HG02610 (cell line): ENCODE results near the gene FGF3.
"Not testable (repeated sequence)": the region's sequence is repeated elsewhere in the genome, so short reads cannot be mapped to it uniquely, and the experiment has no call there.

Source experiments
- ATAC-seq: cut with Tn5 transposase; IDR thresholded peaks from one replicate; pipeline ENCODE4 v1.9.1; 2021; ENCODE audit warnings: mild to moderate bottlenecking, moderate library complexity; ENCODE audit not compliant: unreplicated experiment

FGF3 gene

DNA sequence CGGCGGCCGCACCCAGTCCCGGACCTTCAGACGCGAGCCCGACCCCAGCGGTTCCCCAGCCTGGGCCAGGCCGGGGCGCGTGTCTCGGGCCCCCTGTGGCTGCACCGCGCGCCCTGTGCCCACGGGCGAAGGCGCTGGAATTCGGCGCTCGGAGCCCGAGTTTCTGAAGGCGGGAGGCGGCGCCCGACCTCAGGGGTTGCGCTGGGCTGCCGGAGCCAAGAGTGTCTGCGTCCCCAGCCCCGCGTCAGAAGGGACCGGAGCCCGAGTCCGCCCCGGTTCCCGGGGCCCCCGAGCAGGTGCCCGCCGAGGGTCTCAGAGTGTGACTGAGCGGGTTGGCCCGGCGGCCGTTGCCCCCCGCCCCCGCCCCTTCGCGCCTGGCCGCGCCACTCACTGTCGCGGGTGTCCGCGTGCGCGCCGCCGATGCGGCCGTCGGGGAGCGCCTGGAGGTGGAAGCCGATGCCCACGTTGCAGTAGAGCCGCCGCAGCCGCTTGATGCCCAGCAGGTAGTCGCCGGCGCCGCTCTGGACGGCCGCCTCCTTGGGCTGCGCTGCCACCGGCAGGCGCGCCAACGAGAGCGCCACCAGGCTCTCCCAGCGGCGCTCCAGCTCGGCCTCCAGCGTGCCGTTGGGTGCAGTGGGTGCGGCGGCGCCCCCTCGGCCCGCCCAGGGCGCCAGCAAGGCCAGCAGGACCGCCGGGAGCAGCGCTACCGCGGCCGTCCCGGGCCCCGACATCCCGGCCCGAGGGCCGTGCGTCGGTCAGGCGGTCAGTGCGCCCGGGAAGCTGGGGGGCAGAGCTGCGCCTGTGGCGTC lies 44.7 kb downstream of the FGF3 start:
- no peak for ATAC-seq

- ATAC-seq = no peak
Measured at GRCh38 chr11:69773626-69774353, 45.4 kb downstream of the FGF3 start.

DNA sequence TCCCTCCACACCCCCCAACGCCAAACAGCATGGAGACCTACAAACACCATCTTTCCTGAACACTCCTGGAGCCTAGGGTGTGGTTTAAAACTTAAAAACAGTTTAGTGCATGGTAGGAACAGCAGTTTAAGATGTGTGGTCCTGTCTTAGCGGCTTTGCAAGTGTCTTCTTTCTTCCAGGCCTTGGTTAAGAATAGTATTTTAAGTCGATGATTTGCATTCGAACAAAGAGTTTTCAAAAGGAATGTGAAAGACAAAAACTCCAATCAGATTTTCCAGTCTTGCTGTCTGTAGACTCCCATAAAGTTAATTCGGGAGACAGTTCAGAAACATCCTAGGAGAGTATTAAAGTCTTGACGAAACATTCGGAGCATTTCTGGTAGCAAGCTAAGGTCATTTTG lies 47.8 kb downstream of the FGF3 start:
- ATAC-seq = no peak

GRCh38 chr11:69770540-69770939 lies 48.7 kb downstream of the FGF3 start:
- ATAC-seq = no peak

GRCh38 chr11:69765498-69765995 lies 53.7 kb downstream of the FGF3 start:
- no peak for ATAC-seq

DNA sequence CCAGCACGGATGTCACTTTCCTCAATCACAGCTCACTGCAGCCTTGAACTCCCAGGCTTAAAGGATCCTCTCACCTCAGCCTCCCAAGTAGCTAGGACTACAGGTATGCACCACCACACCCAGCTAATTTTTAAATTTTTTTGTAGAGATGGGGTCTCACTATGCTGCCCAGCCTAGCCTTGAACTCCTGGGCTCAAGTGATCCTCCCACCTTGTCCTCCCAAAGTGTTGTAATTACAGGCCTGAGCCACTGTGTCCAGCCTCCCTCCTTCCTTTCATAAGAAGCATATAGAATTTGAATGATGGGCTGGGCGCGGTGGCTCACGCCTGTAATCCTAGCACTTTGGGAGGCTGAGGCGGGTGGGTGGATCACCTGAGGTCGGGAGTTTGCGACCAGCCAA lies 54.3 kb downstream of the FGF3 start:
- ATAC-seq = not testable (repeated sequence)

GRCh38 chr11:69760319-69760718 lies 58.9 kb downstream of the FGF3 start:
- ATAC-seq = no peak
